Endothelial cell of umbilical vein (primary cell): ENCODE results near the gene ADAM10. TPM values are rescaled to one million over a fixed set of nuclear protein-coding genes. Genes with fewer than 3 reads are reported as not detected.

Experiments
- BruUV-seq: library from RNA; stranded (reverse); fragments of 400-500 nt; replicated peaks from 2 replicates; lab custom pipeline; 2021; lab: Mats Ljungman, UMichigan
- CTCF ChIA-PET: fragments of 300-600, 350-600 bp; sonication (Branson Sonifier 250); formaldehyde crosslinking; loops from one replicate; lab custom pipeline; 2021; ENCODE audit warnings: antibody characterized with exemption, inconsistent platforms; lab: Charles Lee
- POLR2A ChIA-PET: fragments of 300-600, 350-600 bp; sonication (Branson Sonifier 250); formaldehyde crosslinking; loops from one replicate; lab custom pipeline; 2021; ENCODE audit warnings: antibody characterized with exemption, inconsistent platforms; lab: Charles Lee
- DNase-seq: peaks from one replicate; pipeline ENCODE4 v3.0.0-alpha.2; 2011; ENCODE audit warnings: low read depth, low spot score
- FAIRE-seq: peaks from 2 replicates; lab custom pipeline; 2011; peaks lifted over from hg19 to GRCh38; lab: Jason Lieb, UNC
- H2AFZ ChIP-seq: 2 replicates; pipeline ENCODE4 v1.6.0; 2012; ENCODE audit warnings: low read depth, low read length, control low read depth, inconsistent platforms
- H3K27ac ChIP-seq: 2 replicates; pipeline ENCODE4 v1.5.1; 2011; ENCODE audit warnings: low read depth, mild to moderate bottlenecking, control low read depth, low read length, moderate library complexity; ENCODE audit not compliant: insufficient read depth
- H3K27me3 ChIP-seq, 2 experiments: 2 replicates each; pipeline versions ENCODE4 v1.6.0 to v1.6.1; 2011; ENCODE audit warnings: low read length in 2 of 2, mixed read lengths in 1 of 2; ENCODE audit not compliant: control insufficient read depth in 2 of 2, insufficient read depth in 2 of 2
- H3K36me3 ChIP-seq, 2 experiments: 2 replicates in 1 of 2; 3 replicates in 1 of 2; pipeline ENCODE4 v1.5.1; 2011; ENCODE audit warnings: low read length in 2 of 2, mild to moderate bottlenecking in 1 of 2, moderate library complexity in 1 of 2; ENCODE audit not compliant: control insufficient read depth in 2 of 2, insufficient read depth in 2 of 2; ENCODE audit errors: extremely low read depth in 1 of 2
- H3K4me1 ChIP-seq: 3 replicates; pipeline ENCODE4 v1.5.1; 2011; ENCODE audit warnings: mild to moderate bottlenecking, low read length; ENCODE audit not compliant: control insufficient read depth, insufficient read depth; ENCODE audit errors: extremely low read depth
- H3K4me2 ChIP-seq: 2 replicates; pipeline ENCODE4 v1.6.1; 2011; ENCODE audit warnings: low read length, control low read depth, mixed read lengths; ENCODE audit not compliant: insufficient read depth
- H3K4me3 ChIP-seq, 3 experiments: fragments of 200-600 bp in 1 of 3; sonication (generic), shearing (Covaris generic) in 1 of 3; replicated peaks in 1 of 3; 2 replicates each; pipeline ENCODE4 v1.5.1; 2011 to 2016; ENCODE audit warnings: control low read depth in 3 of 3, low read length in 3 of 3, mild to moderate bottlenecking in 2 of 3, inconsistent platforms in 1 of 3, low read depth in 1 of 3, moderate library complexity in 1 of 3; ENCODE audit not compliant: insufficient read depth in 1 of 3
- H3K79me2 ChIP-seq: 2 replicates; pipeline ENCODE4 v1.6.0; 2012; ENCODE audit warnings: low read length, inconsistent platforms; ENCODE audit not compliant: control insufficient read depth, insufficient read depth
- H3K9ac ChIP-seq: replicated peaks from 2 replicates; pipeline ENCODE3; 2011; ENCODE audit warnings: low read length, control low read depth; ENCODE audit not compliant: insufficient read depth; ENCODE audit errors: extremely low read depth
- H3K9me1 ChIP-seq: replicated peaks from 3 replicates; pipeline ENCODE4 v1.6.0; 2011; ENCODE audit warnings: mild to moderate bottlenecking, low read length; ENCODE audit not compliant: control insufficient read depth, insufficient read depth; ENCODE audit errors: extremely low read depth
- H3K9me3 ChIP-seq: replicated peaks from 2 replicates; pipeline ENCODE4 v1.5.1; 2012; ENCODE audit warnings: low read length, inconsistent platforms; ENCODE audit not compliant: control insufficient read depth, insufficient read depth
- H4K20me1 ChIP-seq: replicated peaks from 2 replicates; pipeline ENCODE3; 2011; ENCODE audit warnings: mild to moderate bottlenecking, low read length; ENCODE audit not compliant: control insufficient read depth, insufficient read depth; ENCODE audit errors: extremely low read depth
- EZH2 ChIP-seq: IDR thresholded peaks from 2 replicates; pipeline ENCODE4 v1.6.1; 2012; ENCODE audit warnings: borderline replicate concordance, low read depth, mild to moderate bottlenecking, moderate library complexity, low read length, inconsistent platforms; ENCODE audit not compliant: severe bottlenecking
- FOS ChIP-seq: IDR thresholded peaks from 2 replicates; pipeline ENCODE4 v1.6.1; 2011; ENCODE audit warnings: mild to moderate bottlenecking, low read length, moderate library complexity, borderline replicate concordance; ENCODE audit not compliant: insufficient read depth
- GATA2 ChIP-seq: IDR thresholded peaks from 2 replicates; pipeline ENCODE4 v1.7.0; 2011; ENCODE audit warnings: low read depth, mild to moderate bottlenecking, moderate library complexity, mixed read lengths, low read length; ENCODE audit not compliant: insufficient read length, insufficient read depth
- JUN ChIP-seq: IDR thresholded peaks from 2 replicates; pipeline ENCODE4 v1.6.1; 2011; ENCODE audit warnings: borderline replicate concordance, low read depth; ENCODE audit not compliant: insufficient read length, insufficient read depth
- MYC ChIP-seq: IDR thresholded peaks from one replicate; pipeline ENCODE4 v1.6.1; 2011; ENCODE audit warnings: mild to moderate bottlenecking, low read depth, low read length
- POLR2A ChIP-seq: IDR thresholded peaks from 2 replicates; pipeline ENCODE4 v1.6.1; 2012; ENCODE audit warnings: low read depth, mild to moderate bottlenecking, control low read depth, low read length
- POLR2AphosphoS5 ChIP-seq: IDR thresholded peaks from 2 replicates; pipeline ENCODE4 v1.6.1; 2012; ENCODE audit warnings: low read depth, mild to moderate bottlenecking, control low read depth, low read length, moderate library complexity; ENCODE audit not compliant: insufficient read depth
- dilution Hi-C: fragments of 300-500 bp; cut with MboI; formaldehyde crosslinking; loops from one replicate; pipeline ENCODE4 v1.15.0; 2019; ENCODE audit warnings: low sequenced_read_pairs; ENCODE audit not compliant: extremely low pct_ligation_motif_present
- intact Hi-C: fragments of 100-400 bp; cut with micrococcal nuclease; formaldehyde crosslinking; loops from one replicate; pipeline ENCODE4 v1.10.0; 2022
- polyA plus RNA-seq, 4 experiments: library from polyadenylated mRNA; depleted of rRNA in 3 of 4; stranded (reverse) in 3 of 4; unstranded in 1 of 4; fragments of >200 nt; gene quantifications; 2 replicates each; pipeline versions ENCODE4 v1.2.1 to v1.2.3, GENCODE V29; 2011 to 2012; ENCODE audit warnings: missing spikeins in 1 of 4
- small RNA-seq: library from RNA; depleted of rRNA; stranded (forward); fragments of <200 nt; gene quantifications from one replicate; pipeline ENCODE3, GENCODE V24; 2012; ENCODE audit warnings: low replicate concordance, low read depth; ENCODE audit not compliant: insufficient read depth, insufficient read length
- total RNA-seq: library from RNA; stranded (reverse); gene quantifications from 2 replicates; pipeline ENCODE4 v1.2.3, GENCODE V29; 2021
- TF ChIP-seq, protein P1 (sequence below), 2 donors: IDR thresholded peaks; 1 replicate in 1 of 2; 2 replicates in 1 of 2; pipeline ENCODE4 v1.5.1; 2011; ENCODE audit warnings: low read length in 2 of 2, mild to moderate bottlenecking in 2 of 2, moderate library complexity in 2 of 2, control low read depth in 1 of 2, inconsistent platforms in 1 of 2, low read depth in 1 of 2; ENCODE audit not compliant: insufficient read depth in 1 of 2; ENCODE audit errors: extremely low read depth in 1 of 2
- TF ChIP-seq, protein P2 (sequence below): IDR thresholded peaks from 2 replicates; pipeline ENCODE4 v1.6.1; 2011; ENCODE audit not compliant: insufficient read depth, insufficient read length

Gene ADAM10
- total and polyA plus RNA-seq, 2 donors (not counting 3 experiments of a cell fraction or from before 2014, with no cell fraction given): 91.3 to 203 TPM

DNA sequence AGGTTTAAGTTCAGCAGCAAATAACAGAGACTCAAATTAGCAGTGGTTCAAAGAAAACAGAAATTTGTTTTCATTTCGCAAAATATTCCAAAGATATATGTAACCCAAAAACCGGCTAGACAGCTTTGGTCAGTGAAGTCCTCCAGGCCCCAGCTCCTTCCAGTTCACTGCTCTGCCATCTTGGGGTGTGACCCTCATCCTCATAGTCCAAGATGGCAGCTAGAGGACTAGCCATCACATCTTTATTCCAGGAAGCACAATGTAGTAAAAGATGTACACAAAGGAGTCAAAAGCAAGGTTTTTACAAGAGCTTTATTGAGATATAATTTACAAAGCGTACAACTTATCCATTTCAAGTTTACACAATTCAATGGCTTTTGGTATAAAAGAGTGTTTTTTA lies 210.6 kb downstream of the ADAM10 start:
- H3K4me1 ChIP-seq: no peaks in the 10 kb centered on the region
- peaks cover 2 to 3% of the 10 kb centered on the region in 2 experiments for H3K27me3 ChIP-seq
- no peaks in the 10 kb centered on the region for H3K9me1 ChIP-seq
- H3K9ac ChIP-seq: no peak overlapping the region
- H3K36me3 ChIP-seq: no peaks in the 10 kb centered on the region
- no peak overlapping the region for H3K4me2 ChIP-seq
- TF ChIP-seq MYC (no peak), JUN (no peak), FOS (no peak), POLR2A (no peak), GATA2 (no peak), EZH2 (no peak), POLR2AphosphoS5 (no peak)
- TF ChIP-seq, protein P1, sequence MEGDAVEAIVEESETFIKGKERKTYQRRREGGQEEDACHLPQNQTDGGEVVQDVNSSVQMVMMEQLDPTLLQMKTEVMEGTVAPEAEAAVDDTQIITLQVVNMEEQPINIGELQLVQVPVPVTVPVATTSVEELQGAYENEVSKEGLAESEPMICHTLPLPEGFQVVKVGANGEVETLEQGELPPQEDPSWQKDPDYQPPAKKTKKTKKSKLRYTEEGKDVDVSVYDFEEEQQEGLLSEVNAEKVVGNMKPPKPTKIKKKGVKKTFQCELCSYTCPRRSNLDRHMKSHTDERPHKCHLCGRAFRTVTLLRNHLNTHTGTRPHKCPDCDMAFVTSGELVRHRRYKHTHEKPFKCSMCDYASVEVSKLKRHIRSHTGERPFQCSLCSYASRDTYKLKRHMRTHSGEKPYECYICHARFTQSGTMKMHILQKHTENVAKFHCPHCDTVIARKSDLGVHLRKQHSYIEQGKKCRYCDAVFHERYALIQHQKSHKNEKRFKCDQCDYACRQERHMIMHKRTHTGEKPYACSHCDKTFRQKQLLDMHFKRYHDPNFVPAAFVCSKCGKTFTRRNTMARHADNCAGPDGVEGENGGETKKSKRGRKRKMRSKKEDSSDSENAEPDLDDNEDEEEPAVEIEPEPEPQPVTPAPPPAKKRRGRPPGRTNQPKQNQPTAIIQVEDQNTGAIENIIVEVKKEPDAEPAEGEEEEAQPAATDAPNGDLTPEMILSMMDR (IDR thresholded peaks at IDR 0.05; ENCODE audit: extremely low read depth in 1 of 2, insufficient read depth in 1 of 2, low read depth in 1 of 2, low read length in 2 of 2): no peak
- TF ChIP-seq, protein P2, sequence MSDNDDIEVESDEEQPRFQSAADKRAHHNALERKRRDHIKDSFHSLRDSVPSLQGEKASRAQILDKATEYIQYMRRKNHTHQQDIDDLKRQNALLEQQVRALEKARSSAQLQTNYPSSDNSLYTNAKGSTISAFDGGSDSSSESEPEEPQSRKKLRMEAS: no peak
- H4K20me1 ChIP-seq: no peaks in the 10 kb centered on the region
- no peak overlapping the region for H2AFZ ChIP-seq
- POLR2A ChIA-PET: no interaction called here
- no peak overlapping the region for H3K4me3 ChIP-seq
- no peak for FAIRE-seq
- dilution Hi-C loops (no loop called here), intact Hi-C loops (no loop called here)
- H3K79me2 ChIP-seq: no peaks in the 10 kb centered on the region
- no peak for DNase-seq
- H3K9me3 ChIP-seq: no peaks in the 10 kb centered on the region
- no TSS peak for BruUV-seq
- no peak overlapping the region for H3K27ac ChIP-seq
- CTCF ChIA-PET: no interaction called here

Small RNA genes within 50 kb of the gene (small RNA-seq; reads per million reads assigned to genes)
- gene AC091046.1 (not detected), gene RF00012 (not detected)

Other genes starting within 250 kb of the ADAM10 start
- gene MINDY2, start 21.6 kb upstream of the ADAM10 start, total RNA-seq: 11.4 and 13.7 TPM in 2 replicates
- gene MINDY2, start 21.6 kb upstream of the ADAM10 start, polyA plus RNA-seq: 1.2 and 1.6 TPM in 2 replicates
- 80.9 and 93.0 TPM in 2 replicates for gene SLTM, start 184.0 kb upstream of the ADAM10 start, total RNA-seq
- 15.5 and 28.1 TPM in 2 replicates for gene SLTM, start 184.0 kb upstream of the ADAM10 start, polyA plus RNA-seq
- gene RNF111, start 238.0 kb upstream of the ADAM10 start, total RNA-seq: 42.4 and 42.6 TPM in 2 replicates
- 22.3 and 27.6 TPM in 2 replicates for gene RNF111, start 238.0 kb upstream of the ADAM10 start, polyA plus RNA-seq